Stimulated activated CD4-positive, alpha-beta T cell treated with anti-CD3 and anti-CD28 coated beads, Interleukin-4, amount 100 ng/mL, for 1 hour (primary cell): ENCODE data around the gene PAPOLG.

ENCODE experiments used
- DNase-seq: peaks from one replicate; pipeline ENCODE4 v3.0.0-alpha.2; 2020

Gene PAPOLG

GRCh38 chr2:60756097-60757087 lies at the start of gene PAPOLG:
PAPOLG (plus strand) TSS chr2:60756268; CDS start chr2:60756479, 211 bp downstream.
- peak; percentile 99 for DNase-seq

- no peak for DNase-seq
Observed at GRCh38 chr2:60707750-60708371, 48.2 kb upstream of the PAPOLG start.

- no peak for DNase-seq
Observed at GRCh38 chr2:60708630-60709320, 47.3 kb upstream of the PAPOLG start.

GRCh38 chr2:60710707-60711106 lies 45.4 kb upstream of the PAPOLG start:
- DNase-seq, result no peak

GRCh38 chr2:60715561-60715960 lies 40.5 kb upstream of the PAPOLG start:
- DNase-seq, result no peak

GRCh38 chr2:60717691-60718090 lies 38.4 kb upstream of the PAPOLG start:
- DNase-seq, result no peak

GRCh38 chr2:60719331-60719730 lies 36.7 kb upstream of the PAPOLG start:
- DNase-seq, result no peak

- DNase-seq, result no peak
Observed at GRCh38 chr2:60725466-60725865, 30.6 kb upstream of the PAPOLG start.

- DNase-seq, result no peak
Observed at GRCh38 chr2:60728855-60729254, 27.2 kb upstream of the PAPOLG start.

GRCh38 chr2:60735496-60736250 lies 20.4 kb upstream of the PAPOLG start:
- DNase-seq, result peak; percentile 20

GRCh38 chr2:60738679-60739078 lies 17.4 kb upstream of the PAPOLG start:
- no peak for DNase-seq

GRCh38 chr2:60739156-60739555 lies 16.9 kb upstream of the PAPOLG start:
- DNase-seq, result no peak

- no peak for DNase-seq
Observed at GRCh38 chr2:60741576-60741975, 14.5 kb upstream of the PAPOLG start.

- DNase-seq, result no peak
Observed at GRCh38 chr2:60742419-60742818, 13.6 kb upstream of the PAPOLG start.

GRCh38 chr2:60745330-60745729 lies 10.7 kb upstream of the PAPOLG start:
- DNase-seq, result no peak

GRCh38 chr2:60745761-60746160 lies 10.3 kb upstream of the PAPOLG start:
- no peak for DNase-seq

GRCh38 chr2:60746318-60746717 lies 9.8 kb upstream of the PAPOLG start:
- no peak for DNase-seq

GRCh38 chr2:60759654-60760053 lies 3.6 kb downstream of the PAPOLG start:
- DNase-seq, result no peak

- no peak for DNase-seq
Observed at GRCh38 chr2:60764736-60765534, 8.9 kb downstream of the PAPOLG start.

GRCh38 chr2:60766283-60766682 lies 10.2 kb downstream of the PAPOLG start:
- DNase-seq, result no peak

- DNase-seq, result no peak
Observed at GRCh38 chr2:60771508-60771907, 15.4 kb downstream of the PAPOLG start.
